ENCODE data around the gene GPR150.

DNA sequence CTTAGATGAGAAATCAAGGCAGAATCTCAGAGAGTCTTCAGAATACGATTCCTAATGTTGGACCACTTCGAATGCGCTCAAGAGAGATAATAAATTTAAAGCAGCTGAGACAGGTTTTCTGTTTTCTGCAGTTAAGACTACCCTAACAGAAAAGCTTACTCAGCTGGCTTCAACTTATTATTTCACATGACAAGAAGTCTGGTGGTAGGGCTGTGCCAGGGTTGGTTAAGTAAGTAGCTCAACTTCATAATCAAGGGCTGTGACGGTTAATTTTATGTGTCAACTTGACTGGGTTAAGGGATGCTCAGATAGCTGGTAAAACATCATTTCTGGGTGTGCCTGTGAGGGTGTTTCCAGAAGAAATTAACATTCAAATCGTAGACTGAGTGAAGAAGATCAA is 3.8 kb downstream of the GPR150 start:
- no peak for TF ChIP-seq CSDE1 (IDR thresholded peaks at IDR 0.05)
- TF ChIP-seq ZNF766 (CRISPR knock-in tag; conservative IDR thresholded peaks at IDR 0.05): no peak
- TF ChIP-seq, protein P1, sequence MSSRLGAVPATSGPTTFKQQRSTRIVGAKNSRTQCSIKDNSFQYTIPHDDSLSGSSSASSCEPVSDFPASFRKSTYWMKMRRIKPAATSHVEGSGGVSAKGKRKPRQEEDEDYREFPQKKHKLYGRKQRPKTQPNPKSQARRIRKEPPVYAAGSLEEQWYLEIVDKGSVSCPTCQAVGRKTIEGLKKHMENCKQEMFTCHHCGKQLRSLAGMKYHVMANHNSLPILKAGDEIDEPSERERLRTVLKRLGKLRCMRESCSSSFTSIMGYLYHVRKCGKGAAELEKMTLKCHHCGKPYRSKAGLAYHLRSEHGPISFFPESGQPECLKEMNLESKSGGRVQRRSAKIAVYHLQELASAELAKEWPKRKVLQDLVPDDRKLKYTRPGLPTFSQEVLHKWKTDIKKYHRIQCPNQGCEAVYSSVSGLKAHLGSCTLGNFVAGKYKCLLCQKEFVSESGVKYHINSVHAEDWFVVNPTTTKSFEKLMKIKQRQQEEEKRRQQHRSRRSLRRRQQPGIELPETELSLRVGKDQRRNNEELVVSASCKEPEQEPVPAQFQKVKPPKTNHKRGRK (tag; IDR thresholded peaks at IDR 0.05): no peak
- TF ChIP-seq RAD21 (CRISPR knock-in tag; conservative IDR thresholded peaks at IDR 0.05 in 1 of 2, IDR thresholded peaks at IDR 0.05 in 1 of 2): no peak
- no peak for TF ChIP-seq NFE2 (IDR thresholded peaks at IDR 0.05; ENCODE audit: low read depth)
